ENCODE data around the gene ITGA3. TPM values are rescaled to one million over a fixed set of nuclear protein-coding genes. Genes with fewer than 3 reads are reported as not detected.

Gene ITGA3
- total RNA-seq, 1 experiment from 2014 or later: 22.5 TPM

GRCh38 chr17:50080096-50080480 lies 24.2 kb downstream of the ITGA3 start:
- Histone ChIP-seq H3K27ac (ENCODE audit: insufficient read length, low read depth, low read length) (no peak overlapping the region), H2BK15ac (ENCODE audit: low read depth, low read length) (no peak overlapping the region), H3K79me2 (ENCODE audit: insufficient read depth, low read length) (no peaks in the 10 kb centered on the region), H2BK5ac (ENCODE audit: insufficient read length, low read length) (no peak overlapping the region), H3K4ac (ENCODE audit: low read depth, low read length) (no peak overlapping the region), H3K23me2 (ENCODE audit: insufficient read length, low read depth, low read length, poor library complexity, severe bottlenecking) (no peaks in the 10 kb centered on the region), H3K56ac (ENCODE audit: insufficient read length, low read depth, low read length) (no peak overlapping the region), H2BK12ac (ENCODE audit: insufficient read length, low read depth, low read length) (no peak overlapping the region), H3K18ac (ENCODE audit: insufficient read length, low read depth, low read length) (no peak overlapping the region), H3T11ph (ENCODE audit: low read length) (no peak overlapping the region), H3K27me3 (ENCODE audit: insufficient read depth, low read length) (no peaks in the 10 kb centered on the region), H2AK5ac (ENCODE audit: insufficient read length, low read length) (no peak overlapping the region), H3K9ac (ENCODE audit: extremely low read depth, insufficient read length, low read length) (no peak overlapping the region), H4K91ac (ENCODE audit: insufficient read length, low read depth, low read length) (no peak overlapping the region), H4K5ac (ENCODE audit: insufficient read length, low read depth, low read length) (no peak overlapping the region), H3K9me3 (ENCODE audit: control insufficient read depth, low read depth, low read length) (no peaks in the 10 kb centered on the region), H3K4me1 (ENCODE audit: insufficient read depth, low read length) (no peaks in the 10 kb centered on the region), H2BK120ac (ENCODE audit: low read depth, low read length, poor library complexity, severe bottlenecking) (no peak overlapping the region), H4K8ac (replicated peaks; ENCODE audit: insufficient read length, low read depth, low read length) (no peak overlapping the region), H2AFZ (ENCODE audit: low read length) (no peak overlapping the region), H2BK20ac (ENCODE audit: low read depth, low read length, poor library complexity, severe bottlenecking) (no peak overlapping the region), H3K14ac (ENCODE audit: insufficient read depth, low read length) (no peak overlapping the region), H3K79me1 (ENCODE audit: insufficient read depth, low read depth, low read length, poor library complexity, severe bottlenecking) (no peaks in the 10 kb centered on the region), H3K23ac (ENCODE audit: insufficient read length, low read depth, low read length) (no peak overlapping the region), H3K4me2 (ENCODE audit: insufficient read depth, insufficient read length, low read length) (no peak overlapping the region), H4K20me1 (ENCODE audit: control insufficient read depth, insufficient read depth, insufficient read length) (no peaks in the 10 kb centered on the region)
- H3K4me3 Mint-ChIP-seq: no peak overlapping the region; a peak in 1 of 5 replicates
- WGBS (ENCODE audit: extremely low coverage, insufficient read length, low lambda C conversion rate): no CpG with 5 or more reads among the region's 11 CpGs
- H3K4me1 Mint-ChIP-seq: peaks cover 0 to 13% of the 10 kb centered on the region in 2 experiments; a peak in 3 of 4 replicates
- H3K27me3 Mint-ChIP-seq (ENCODE audit: low read depth): peaks cover 1% of the 10 kb centered on the region; the same call in 1 of the 2 replicates
- no peaks in the 10 kb centered on the region; a peak in 2 of 5 replicates for H3K9me3 Mint-ChIP-seq
- H3K27ac Mint-ChIP-seq: no peak overlapping the region
- peaks cover 1 to 18% (median 5%) of the 10 kb centered on the region in 3 experiments; a peak in 6 of 7 replicates for H3K36me3 Mint-ChIP-seq (ENCODE audit: insufficient read depth in 1 of 3, low read depth in 3 of 3)
- no peak for DNase-seq
- no peak for TF ChIP-seq CTCF (conservative IDR thresholded peaks at IDR 0.05)
